HepG2 (cell line): ENCODE results near the gene PLSCR4. TPM values are rescaled to one million over a fixed set of nuclear protein-coding genes. Genes with fewer than 3 reads are reported as not detected.

Experiments
- CBX5 ChIP-seq: sonication (generic); formaldehyde crosslinking; IDR thresholded peaks from 2 replicates; pipeline ENCODE4 v1.4.0; 2020; ENCODE audit warnings: missing genetic modification reagents, borderline replicate concordance
- EZH2 ChIP-seq: conservative IDR thresholded peaks from 2 replicates; pipeline ENCODE4 v1.6.1; 2012; ENCODE audit warnings: mild to moderate bottlenecking, low read depth, low read length, moderate library complexity
- GPN1 ChIP-seq: sonication (generic); formaldehyde crosslinking; IDR thresholded peaks from 2 replicates; pipeline ENCODE4 v1.5.1; 2020; ENCODE audit warnings: missing genetic modification reagents, borderline replicate concordance
- JUN ChIP-seq: sonication (generic); formaldehyde crosslinking; IDR thresholded peaks from 2 replicates; pipeline ENCODE4 v1.4.0; 2020; ENCODE audit warnings: mild to moderate bottlenecking, missing genetic modification reagents
- MED8 ChIP-seq: sonication (generic); formaldehyde crosslinking; IDR thresholded peaks from 2 replicates; pipeline ENCODE4 v1.8.1; 2023; ENCODE audit warnings: mild to moderate bottlenecking, missing genetic modification reagents; ENCODE audit not compliant: insufficient replicate concordance
- MIER2 ChIP-seq: IDR thresholded peaks from 2 replicates; pipeline ENCODE4 v1.6.1; 2016; ENCODE audit warnings: missing biosample characterization, missing genetic modification reagents
- NCOA1 ChIP-seq: sonication (generic); formaldehyde crosslinking; IDR thresholded peaks from 2 replicates; pipeline ENCODE4 v1.9.0; 2021; ENCODE audit warnings: missing genetic modification reagents
- NCOA5 ChIP-seq: sonication (generic); formaldehyde crosslinking; IDR thresholded peaks from 2 replicates; pipeline ENCODE4 v1.4.0; 2020; ENCODE audit warnings: missing genetic modification reagents
- NFKB2 ChIP-seq: sonication (generic); formaldehyde crosslinking; IDR thresholded peaks from 2 replicates; pipeline ENCODE4 v1.4.0; 2020; ENCODE audit warnings: missing genetic modification reagents, borderline replicate concordance
- NFYB ChIP-seq: sonication (generic); formaldehyde crosslinking; IDR thresholded peaks from 2 replicates; pipeline ENCODE4 v1.4.0; 2020; ENCODE audit warnings: missing genetic modification reagents
- NR2C2 ChIP-seq: sonication (generic); formaldehyde crosslinking; IDR thresholded peaks from 2 replicates; pipeline ENCODE4 v1.4.0; 2020; ENCODE audit warnings: missing genetic modification reagents, mild to moderate bottlenecking, moderate library complexity, borderline replicate concordance
- RBM39 ChIP-seq: fragments of 200-400 bp; formaldehyde crosslinking; IDR thresholded peaks from one replicate; pipeline ENCODE4 v1.6.1; 2018; ENCODE audit warnings: antibody characterized with exemption, mild to moderate bottlenecking, low read depth, low read length; ENCODE audit not compliant: poor library complexity, severe bottlenecking
- SALL2 ChIP-seq: sonication (generic); formaldehyde crosslinking; IDR thresholded peaks from 2 replicates; pipeline ENCODE4 v1.8.1; 2023; ENCODE audit warnings: mild to moderate bottlenecking, missing genetic modification reagents, inconsistent platforms
- ZBTB8A ChIP-seq: sonication (generic); formaldehyde crosslinking; IDR thresholded peaks from 2 replicates; pipeline ENCODE4 v1.4.0; 2020; ENCODE audit warnings: mild to moderate bottlenecking, low read depth, missing genetic modification reagents, borderline replicate concordance
- ZNF230 ChIP-seq: sonication (generic); formaldehyde crosslinking; IDR thresholded peaks from 2 replicates; pipeline ENCODE4 v1.4.0; 2020; ENCODE audit warnings: mild to moderate bottlenecking, missing genetic modification reagents
- ZNF564 ChIP-seq: sonication (generic); formaldehyde crosslinking; IDR thresholded peaks from 2 replicates; pipeline ENCODE4 v1.8.1; 2023; ENCODE audit warnings: mild to moderate bottlenecking, missing genetic modification reagents
- ZSCAN25 ChIP-seq: sonication (generic); formaldehyde crosslinking; IDR thresholded peaks from 2 replicates; pipeline ENCODE4 v1.8.0; 2022; ENCODE audit warnings: mild to moderate bottlenecking, missing genetic modification reagents
- polyA plus RNA-seq, 8 experiments: library from polyadenylated mRNA; depleted of rRNA in 3 of 8; stranded (reverse) in 7 of 8; unstranded in 1 of 8; fragments of >200 nt; fragmentation: Illumina TruSeq in 4 of 8; extraction: Trizol in 4 of 8; gene quantifications; 2 replicates each; pipeline versions ENCODE4 v1.2.1 to v1.2.3, GENCODE V29; 2011 to 2016; ENCODE audit warnings: low read depth in 4 of 8, missing spikeins in 1 of 8, mixed read lengths in 1 of 8; ENCODE audit not compliant: insufficient read depth in 1 of 8
- total RNA-seq, 5 experiments: library from RNA; depleted of rRNA; stranded (reverse); fragments of >200 nt; fragmentation: Illumina TruSeq; extraction: Trizol; gene quantifications; 2 replicates each; pipeline ENCODE4 v1.2.3, GENCODE V29; 2016; ENCODE audit warnings: low read depth in 1 of 5
- TF ChIP-seq, protein P1 (sequence below): sonication (generic); formaldehyde crosslinking; IDR thresholded peaks from 2 replicates; pipeline ENCODE4 v1.4.0; 2020; ENCODE audit warnings: mild to moderate bottlenecking, missing genetic modification reagents
- TF ChIP-seq, protein P2 (sequence below): sonication (generic); formaldehyde crosslinking; IDR thresholded peaks from 2 replicates; pipeline ENCODE4 v1.4.0; 2020; ENCODE audit warnings: mild to moderate bottlenecking, missing genetic modification reagents
- TF ChIP-seq, protein P3 (sequence below): sonication (generic); formaldehyde crosslinking; IDR thresholded peaks from 2 replicates; pipeline ENCODE4 v1.4.0; 2020; ENCODE audit warnings: missing genetic modification reagents, mild to moderate bottlenecking, borderline replicate concordance

PLSCR4 gene
- total and polyA plus RNA-seq, 2 of the 13 experiments (the other 11 are each of a cell fraction or from before 2014, with no cell fraction given): 1.5 to 59.0 TPM

DNA sequence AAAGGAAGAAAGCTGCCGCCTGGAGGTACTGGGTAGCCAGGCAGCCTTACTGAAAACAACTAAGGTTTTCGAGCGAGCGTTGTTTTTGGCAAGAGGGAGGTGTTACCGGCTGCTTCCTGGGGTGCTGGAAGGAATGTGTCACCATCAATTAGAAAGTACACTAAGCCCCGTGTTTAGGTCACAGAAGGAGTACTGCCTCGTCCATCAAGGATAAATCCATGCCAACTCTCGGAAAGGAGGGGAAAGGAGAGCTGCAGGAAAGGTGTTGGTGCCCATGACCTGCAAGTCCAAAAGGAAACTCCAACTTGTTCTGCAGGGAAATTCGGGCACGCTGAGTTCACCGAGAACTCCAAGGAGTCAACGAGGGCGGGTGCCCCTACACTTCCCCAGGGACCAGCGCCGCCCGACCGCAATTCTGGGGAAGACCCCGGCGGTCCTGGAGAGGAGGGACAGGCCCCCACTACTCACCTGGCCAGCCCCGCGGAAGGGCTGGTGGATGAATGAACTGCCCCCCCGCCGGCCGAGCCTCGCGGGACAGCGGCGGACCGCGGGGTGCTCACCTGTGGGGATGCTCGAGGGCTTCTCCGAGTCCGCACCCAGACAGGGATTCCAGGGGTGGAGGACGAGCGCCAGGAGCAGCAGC, 90.5 kb downstream of the PLSCR4 start (continued):
- TF ChIP-seq, protein P1, sequence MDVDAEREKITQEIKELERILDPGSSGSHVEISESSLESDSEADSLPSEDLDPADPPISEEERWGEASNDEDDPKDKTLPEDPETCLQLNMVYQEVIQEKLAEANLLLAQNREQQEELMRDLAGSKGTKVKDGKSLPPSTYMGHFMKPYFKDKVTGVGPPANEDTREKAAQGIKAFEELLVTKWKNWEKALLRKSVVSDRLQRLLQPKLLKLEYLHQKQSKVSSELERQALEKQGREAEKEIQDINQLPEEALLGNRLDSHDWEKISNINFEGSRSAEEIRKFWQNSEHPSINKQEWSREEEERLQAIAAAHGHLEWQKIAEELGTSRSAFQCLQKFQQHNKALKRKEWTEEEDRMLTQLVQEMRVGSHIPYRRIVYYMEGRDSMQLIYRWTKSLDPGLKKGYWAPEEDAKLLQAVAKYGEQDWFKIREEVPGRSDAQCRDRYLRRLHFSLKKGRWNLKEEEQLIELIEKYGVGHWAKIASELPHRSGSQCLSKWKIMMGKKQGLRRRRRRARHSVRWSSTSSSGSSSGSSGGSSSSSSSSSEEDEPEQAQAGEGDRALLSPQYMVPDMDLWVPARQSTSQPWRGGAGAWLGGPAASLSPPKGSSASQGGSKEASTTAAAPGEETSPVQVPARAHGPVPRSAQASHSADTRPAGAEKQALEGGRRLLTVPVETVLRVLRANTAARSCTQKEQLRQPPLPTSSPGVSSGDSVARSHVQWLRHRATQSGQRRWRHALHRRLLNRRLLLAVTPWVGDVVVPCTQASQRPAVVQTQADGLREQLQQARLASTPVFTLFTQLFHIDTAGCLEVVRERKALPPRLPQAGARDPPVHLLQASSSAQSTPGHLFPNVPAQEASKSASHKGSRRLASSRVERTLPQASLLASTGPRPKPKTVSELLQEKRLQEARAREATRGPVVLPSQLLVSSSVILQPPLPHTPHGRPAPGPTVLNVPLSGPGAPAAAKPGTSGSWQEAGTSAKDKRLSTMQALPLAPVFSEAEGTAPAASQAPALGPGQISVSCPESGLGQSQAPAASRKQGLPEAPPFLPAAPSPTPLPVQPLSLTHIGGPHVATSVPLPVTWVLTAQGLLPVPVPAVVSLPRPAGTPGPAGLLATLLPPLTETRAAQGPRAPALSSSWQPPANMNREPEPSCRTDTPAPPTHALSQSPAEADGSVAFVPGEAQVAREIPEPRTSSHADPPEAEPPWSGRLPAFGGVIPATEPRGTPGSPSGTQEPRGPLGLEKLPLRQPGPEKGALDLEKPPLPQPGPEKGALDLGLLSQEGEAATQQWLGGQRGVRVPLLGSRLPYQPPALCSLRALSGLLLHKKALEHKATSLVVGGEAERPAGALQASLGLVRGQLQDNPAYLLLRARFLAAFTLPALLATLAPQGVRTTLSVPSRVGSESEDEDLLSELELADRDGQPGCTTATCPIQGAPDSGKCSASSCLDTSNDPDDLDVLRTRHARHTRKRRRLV: peak; percentile 78
- TF ChIP-seq SALL2 (no peak), NCOA1 (CRISPR knock-in tag) (no peak), GPN1 (no peak), ZSCAN25 (CRISPR knock-in tag) (no peak), NFKB2 (no peak), MED8 (CRISPR knock-in tag) (no peak), NFYB (CRISPR knock-in tag) (no peak), NCOA5 (CRISPR knock-in tag) (no peak), RBM39 (no peak), ZBTB8A (CRISPR knock-in tag) (no peak), MIER2 (no peak), ZNF230 (CRISPR knock-in tag) (0 out of 2 replicates have a peak, but pooled peaks have one; percentile 16), JUN (CRISPR knock-in tag) (no peak), NR2C2 (CRISPR knock-in tag) (no peak), EZH2 (no peak), ZNF564 (CRISPR knock-in tag) (no peak; the same call in 1 of the 2 replicates), CBX5 (CRISPR knock-in tag) (0 out of 2 replicates have a peak, but pooled peaks have one; percentile 8)
- TF ChIP-seq, protein P2, sequence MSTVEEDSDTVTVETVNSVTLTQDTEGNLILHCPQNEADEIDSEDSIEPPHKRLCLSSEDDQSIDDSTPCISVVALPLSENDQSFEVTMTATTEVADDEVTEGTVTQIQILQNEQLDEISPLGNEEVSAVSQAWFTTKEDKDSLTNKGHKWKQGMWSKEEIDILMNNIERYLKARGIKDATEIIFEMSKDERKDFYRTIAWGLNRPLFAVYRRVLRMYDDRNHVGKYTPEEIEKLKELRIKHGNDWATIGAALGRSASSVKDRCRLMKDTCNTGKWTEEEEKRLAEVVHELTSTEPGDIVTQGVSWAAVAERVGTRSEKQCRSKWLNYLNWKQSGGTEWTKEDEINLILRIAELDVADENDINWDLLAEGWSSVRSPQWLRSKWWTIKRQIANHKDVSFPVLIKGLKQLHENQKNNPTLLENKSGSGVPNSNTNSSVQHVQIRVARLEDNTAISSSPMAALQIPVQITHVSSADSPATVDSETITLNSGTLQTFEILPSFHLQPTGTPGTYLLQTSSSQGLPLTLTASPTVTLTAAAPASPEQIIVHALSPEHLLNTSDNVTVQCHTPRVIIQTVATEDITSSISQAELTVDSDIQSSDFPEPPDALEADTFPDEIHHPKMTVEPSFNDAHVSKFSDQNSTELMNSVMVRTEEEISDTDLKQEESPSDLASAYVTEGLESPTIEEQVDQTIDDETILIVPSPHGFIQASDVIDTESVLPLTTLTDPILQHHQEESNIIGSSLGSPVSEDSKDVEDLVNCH (CRISPR knock-in tag): no peak
- TF ChIP-seq, protein P3, sequence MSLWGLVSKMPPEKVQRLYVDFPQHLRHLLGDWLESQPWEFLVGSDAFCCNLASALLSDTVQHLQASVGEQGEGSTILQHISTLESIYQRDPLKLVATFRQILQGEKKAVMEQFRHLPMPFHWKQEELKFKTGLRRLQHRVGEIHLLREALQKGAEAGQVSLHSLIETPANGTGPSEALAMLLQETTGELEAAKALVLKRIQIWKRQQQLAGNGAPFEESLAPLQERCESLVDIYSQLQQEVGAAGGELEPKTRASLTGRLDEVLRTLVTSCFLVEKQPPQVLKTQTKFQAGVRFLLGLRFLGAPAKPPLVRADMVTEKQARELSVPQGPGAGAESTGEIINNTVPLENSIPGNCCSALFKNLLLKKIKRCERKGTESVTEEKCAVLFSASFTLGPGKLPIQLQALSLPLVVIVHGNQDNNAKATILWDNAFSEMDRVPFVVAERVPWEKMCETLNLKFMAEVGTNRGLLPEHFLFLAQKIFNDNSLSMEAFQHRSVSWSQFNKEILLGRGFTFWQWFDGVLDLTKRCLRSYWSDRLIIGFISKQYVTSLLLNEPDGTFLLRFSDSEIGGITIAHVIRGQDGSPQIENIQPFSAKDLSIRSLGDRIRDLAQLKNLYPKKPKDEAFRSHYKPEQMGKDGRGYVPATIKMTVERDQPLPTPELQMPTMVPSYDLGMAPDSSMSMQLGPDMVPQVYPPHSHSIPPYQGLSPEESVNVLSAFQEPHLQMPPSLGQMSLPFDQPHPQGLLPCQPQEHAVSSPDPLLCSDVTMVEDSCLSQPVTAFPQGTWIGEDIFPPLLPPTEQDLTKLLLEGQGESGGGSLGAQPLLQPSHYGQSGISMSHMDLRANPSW: no peak
